Esophagus (tissue), 2 donors: ENCODE data around the gene SECISBP2L. TPM values are rescaled to one million over a fixed set of nuclear protein-coding genes. Genes with fewer than 3 reads are reported as not detected.
"Not testable (repeated sequence)": the region's sequence is repeated elsewhere in the genome, so short reads cannot be mapped to it uniquely, and the experiment has no call there.

Source experiments
- H3K27ac ChIP-seq, 2 donors: one replicate each; pipeline ENCODE4 v1.5.1; 2013; ENCODE audit warnings: low read depth in 2 of 2, mild to moderate bottlenecking in 2 of 2, inconsistent platforms in 1 of 2, low read length in 1 of 2, moderate library complexity in 1 of 2
- H3K27me3 ChIP-seq, 2 donors: one replicate each; pipeline ENCODE4 v1.6.1; 2013; ENCODE audit warnings: low read length in 2 of 2, control low read depth in 1 of 2, mild to moderate bottlenecking in 1 of 2; ENCODE audit not compliant: insufficient read depth in 2 of 2, control insufficient read depth in 1 of 2
- H3K36me3 ChIP-seq, 2 donors: one replicate each; pipeline ENCODE4 v1.6.1; 2013; ENCODE audit warnings: low read length in 1 of 2; ENCODE audit not compliant: control insufficient read depth in 2 of 2, insufficient read depth in 2 of 2
- H3K4me1 ChIP-seq, 2 donors: one replicate each; pipeline ENCODE4 v1.6.1; 2013; ENCODE audit warnings: low read length in 1 of 2; ENCODE audit not compliant: control insufficient read depth in 2 of 2, insufficient read depth in 2 of 2
- H3K4me3 ChIP-seq, 2 donors: one replicate each; pipeline ENCODE4 v1.5.1; 2013; ENCODE audit warnings: low read length in 2 of 2, mild to moderate bottlenecking in 2 of 2, low read depth in 1 of 2, moderate library complexity in 1 of 2
- H3K9me3 ChIP-seq, 2 donors: one replicate each; pipeline ENCODE4 v1.6.1; 2013; ENCODE audit warnings: mild to moderate bottlenecking in 2 of 2, low read depth in 1 of 2, low read length in 1 of 2, moderate library complexity in 1 of 2; ENCODE audit not compliant: control insufficient read depth in 2 of 2, insufficient read depth in 1 of 2
- WGBS, 2 donors: extraction: QIAGEN DNeasy Blood & Tissue Kit; methylation state at CpG; one replicate each; pipeline ENCODE4 v1.1.7; 2013; 5-methylcytosine and 5-hydroxymethylcytosine counted together
- polyA plus RNA-seq, 2 donors: library from polyadenylated mRNA; stranded (reverse); fragments of 200-250 nt; gene quantifications; one replicate each; pipeline ENCODE4 v1.2.3, GENCODE V29; 2013
- donor health status: healthy with polysubstance abuse.
- donor health status: Bipolar disorder and iron deficiency.

SECISBP2L gene
- polyA plus RNA-seq, 2 donors = 7.3 to 9.1 TPM

DNA sequence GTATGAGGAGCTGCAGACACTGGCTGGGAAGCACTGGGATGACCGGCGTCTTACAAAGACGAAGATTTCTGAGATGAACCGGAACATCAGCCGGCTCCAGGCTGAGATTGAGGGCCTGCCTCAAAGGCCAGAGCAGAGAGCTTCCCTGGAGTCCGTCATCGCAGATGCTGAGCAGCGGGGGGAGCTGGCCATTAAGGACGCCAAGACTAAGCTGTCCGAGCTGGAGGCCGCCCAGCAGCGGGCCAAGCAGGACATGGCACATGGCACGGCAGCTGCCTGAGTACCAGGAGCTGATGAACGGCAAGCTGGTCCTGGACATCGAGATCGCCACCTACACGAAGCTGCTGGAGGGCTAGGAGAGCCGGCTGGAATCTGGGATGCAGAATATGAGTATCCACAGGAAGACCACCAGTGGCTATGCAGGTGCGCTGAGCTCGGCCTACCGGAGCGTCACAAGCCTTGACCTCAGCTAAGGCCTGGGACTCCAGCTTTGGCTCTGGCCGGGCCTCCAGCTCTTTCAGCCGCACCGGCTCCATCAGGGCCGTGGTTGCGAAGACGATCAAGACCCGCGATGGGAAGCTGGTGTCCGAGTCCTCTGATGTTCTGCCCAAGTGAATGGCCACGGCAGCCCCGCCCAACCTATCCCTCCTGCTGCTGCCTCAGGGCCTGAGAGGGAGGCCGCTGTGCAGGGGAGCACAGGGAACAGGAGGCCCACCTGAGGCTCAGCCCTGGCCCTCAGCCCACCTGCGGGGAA, 73.3 kb downstream of the SECISBP2L start:
- Histone ChIP-seq H3K4me3 (no peak overlapping the region), H3K27ac (no peak overlapping the region), H3K27me3 (no peaks in the 10 kb centered on the region), H3K9me3 (no peaks in the 10 kb centered on the region), H3K36me3 (no peaks in the 10 kb centered on the region), H3K4me1 (peaks cover 0 to 2% of the 10 kb centered on the region in 2 donors)
- 92 to 95% methylated on average over 35 of the region's 35 CpGs for WGBS, 2 donors

DNA sequence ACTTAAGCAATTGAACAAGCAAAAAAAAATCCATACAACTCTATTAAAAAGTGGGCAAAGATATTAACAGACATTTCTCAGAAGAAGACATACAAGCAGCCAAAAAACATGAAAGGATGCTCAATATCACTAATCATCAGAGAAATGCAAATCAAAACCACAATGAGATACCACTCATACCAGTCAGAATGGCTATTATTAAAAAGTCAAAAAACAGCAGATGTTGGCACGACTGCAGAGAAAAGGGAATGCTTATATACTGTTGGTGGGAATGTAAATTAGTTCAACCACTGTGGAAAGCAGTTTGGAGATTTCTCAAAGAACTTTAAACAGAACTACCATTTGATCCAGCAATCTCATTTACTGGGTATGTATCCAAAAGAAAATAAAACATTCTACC, 75.3 kb downstream of the SECISBP2L start:
- WGBS, 2 donors = 50 to 61% methylated on average over 1 of the region's 1 CpG
- not testable (repeated sequence) for H3K4me3 ChIP-seq, H3K9me3 ChIP-seq, H3K36me3 ChIP-seq, H3K27ac ChIP-seq, H3K27me3 ChIP-seq, H3K4me1 ChIP-seq

DNA sequence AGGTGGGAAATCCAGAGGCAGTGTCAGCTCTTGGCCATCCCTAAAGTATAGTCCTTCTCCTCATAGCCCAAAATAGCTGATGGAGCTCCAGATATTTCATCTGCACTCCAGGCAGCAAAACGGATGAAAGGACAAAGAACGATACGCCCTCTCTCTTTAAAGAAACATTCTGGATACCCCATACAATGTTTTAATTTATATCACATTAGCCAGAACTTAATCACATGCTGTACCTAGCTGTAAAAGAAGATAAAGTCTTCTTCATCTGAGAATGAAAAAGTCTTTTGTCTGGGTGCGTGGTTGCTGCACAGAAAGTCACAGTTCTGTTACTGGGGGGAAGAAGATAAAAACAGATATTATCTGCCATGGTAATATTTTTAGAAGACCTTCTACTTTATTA, 78.2 kb downstream of the SECISBP2L start:
- Histone ChIP-seq H3K9me3 (no peaks in the 10 kb centered on the region), H3K4me3 (no peak overlapping the region), H3K4me1 (peaks cover 0 to 2% of the 10 kb centered on the region in 2 donors), H3K27ac (no peak overlapping the region), H3K36me3 (no peaks in the 10 kb centered on the region), H3K27me3 (no peaks in the 10 kb centered on the region)
- 88 to 91% methylated on average over 4 of the region's 4 CpGs for WGBS, 2 donors

DNA sequence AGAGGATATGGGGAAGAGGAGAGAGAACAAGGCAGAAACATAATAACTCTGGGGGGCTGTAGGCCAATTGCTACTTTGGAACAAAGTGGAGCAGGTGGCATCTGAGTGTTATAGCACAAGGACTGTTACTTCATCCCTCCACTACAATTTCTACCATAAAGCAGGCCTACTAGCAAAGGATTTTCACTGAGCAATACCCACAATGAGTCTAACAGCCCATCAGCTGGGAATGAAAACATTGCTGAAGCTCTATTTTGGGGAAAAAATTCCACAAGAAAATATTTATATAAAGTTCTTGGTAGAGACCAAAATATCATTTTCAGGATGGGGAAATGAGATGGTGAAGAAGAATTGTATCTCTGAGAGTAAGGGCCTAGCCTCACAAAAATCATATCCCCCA, 78.9 kb downstream of the SECISBP2L start:
- Histone ChIP-seq H3K27me3 (no peaks in the 10 kb centered on the region), H3K4me3 (no peak overlapping the region), H3K36me3 (no peaks in the 10 kb centered on the region), H3K27ac (no peak overlapping the region), H3K9me3 (no peaks in the 10 kb centered on the region), H3K4me1 (peaks cover 0 to 9% of the 10 kb centered on the region in 2 donors)

DNA sequence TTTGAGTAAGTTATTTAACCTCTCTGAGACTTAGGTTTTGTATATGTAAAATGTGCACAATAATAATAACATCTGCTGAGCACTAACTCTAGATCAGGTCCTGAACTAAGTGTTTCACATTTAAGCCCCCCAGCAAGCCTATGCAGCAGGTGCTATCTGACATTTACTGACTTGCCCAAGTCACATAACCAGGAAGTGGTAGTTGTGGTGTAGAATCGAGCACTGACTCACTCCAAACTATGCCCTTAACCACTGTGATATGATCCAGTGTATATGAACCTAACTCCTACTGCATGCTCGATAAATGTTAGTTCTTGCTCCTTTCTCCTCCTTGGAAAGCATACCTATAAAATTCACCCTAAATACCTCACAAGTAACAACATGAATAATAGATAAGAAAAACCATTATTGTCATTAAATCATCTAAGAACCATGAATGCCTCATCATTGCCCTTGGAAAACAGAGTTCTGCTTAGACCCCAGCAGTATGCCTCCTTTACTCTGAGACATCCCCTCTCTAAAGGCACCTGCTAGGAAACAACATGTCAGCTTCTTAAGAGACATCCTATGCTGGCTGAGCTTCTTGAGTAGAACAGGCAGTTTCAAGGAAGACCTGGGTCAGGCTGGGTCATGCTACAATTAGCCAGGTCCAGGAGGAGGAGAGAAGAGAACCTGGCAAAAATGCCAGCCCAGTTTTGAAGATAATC, 79.5 kb downstream of the SECISBP2L start:
- no peaks in the 10 kb centered on the region for H3K27me3 ChIP-seq
- no peaks in the 10 kb centered on the region for H3K9me3 ChIP-seq
- WGBS, 2 donors = 49 to 56% methylated on average over 2 of the region's 2 CpGs
- H3K4me3 ChIP-seq = no peak overlapping the region
- H3K4me1 ChIP-seq = peaks cover 0 to 10% of the 10 kb centered on the region in 2 donors
- H3K27ac ChIP-seq = no peak overlapping the region
- no peaks in the 10 kb centered on the region for H3K36me3 ChIP-seq

DNA sequence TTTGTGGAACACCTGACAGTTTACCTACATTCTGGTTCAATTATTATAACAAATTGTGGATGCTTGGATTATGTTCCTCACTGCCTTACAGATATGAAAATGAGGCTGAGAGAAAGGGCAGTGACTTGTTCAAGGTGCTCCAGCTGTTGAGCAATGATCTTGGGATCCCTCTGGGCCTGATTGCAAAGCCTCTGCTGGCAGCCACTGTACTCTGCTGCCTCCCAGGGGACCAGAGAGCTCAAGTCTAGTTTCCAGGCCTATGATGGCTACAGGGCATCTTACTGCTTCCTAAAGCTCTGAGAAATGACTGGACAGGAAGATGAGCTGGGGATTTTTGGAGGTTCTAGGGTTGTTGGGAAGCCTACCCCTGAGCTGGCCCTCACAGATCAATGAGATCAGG, 80.3 kb downstream of the SECISBP2L start:
- no peaks in the 10 kb centered on the region for H3K27me3 ChIP-seq
- H3K36me3 ChIP-seq = no peaks in the 10 kb centered on the region
- no peak overlapping the region for H3K27ac ChIP-seq
- no peaks in the 10 kb centered on the region for H3K9me3 ChIP-seq
- peaks cover 0 to 10% of the 10 kb centered on the region in 2 donors for H3K4me1 ChIP-seq
- no peak overlapping the region for H3K4me3 ChIP-seq

DNA sequence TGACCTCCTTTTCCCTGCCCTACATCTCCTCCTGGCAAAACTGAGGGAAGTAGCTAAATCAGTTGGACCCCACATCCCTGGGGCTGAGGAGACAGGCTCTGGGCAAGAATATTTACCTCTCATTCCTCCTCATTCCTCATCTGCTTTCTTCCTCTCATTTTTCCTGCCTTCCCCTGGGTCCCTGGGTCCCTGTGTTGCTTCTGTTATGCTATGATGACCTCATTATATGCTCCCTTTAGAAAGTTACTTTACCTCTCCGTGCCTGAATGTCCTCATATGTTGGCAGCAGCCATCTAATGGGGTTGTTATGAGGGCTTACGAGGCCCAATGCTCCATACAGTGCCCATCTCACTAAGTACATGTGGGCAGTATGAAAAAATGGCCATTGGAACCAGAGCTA, 81.3 kb downstream of the SECISBP2L start:
- Histone ChIP-seq H3K27me3 (no peaks in the 10 kb centered on the region), H3K4me1 (peaks cover 0 to 10% of the 10 kb centered on the region in 2 donors), H3K4me3 (no peak overlapping the region), H3K36me3 (no peaks in the 10 kb centered on the region), H3K27ac (no peak overlapping the region), H3K9me3 (no peaks in the 10 kb centered on the region)
- 88 to 90% methylated on average over 2 of the region's 2 CpGs for WGBS, 2 donors

DNA sequence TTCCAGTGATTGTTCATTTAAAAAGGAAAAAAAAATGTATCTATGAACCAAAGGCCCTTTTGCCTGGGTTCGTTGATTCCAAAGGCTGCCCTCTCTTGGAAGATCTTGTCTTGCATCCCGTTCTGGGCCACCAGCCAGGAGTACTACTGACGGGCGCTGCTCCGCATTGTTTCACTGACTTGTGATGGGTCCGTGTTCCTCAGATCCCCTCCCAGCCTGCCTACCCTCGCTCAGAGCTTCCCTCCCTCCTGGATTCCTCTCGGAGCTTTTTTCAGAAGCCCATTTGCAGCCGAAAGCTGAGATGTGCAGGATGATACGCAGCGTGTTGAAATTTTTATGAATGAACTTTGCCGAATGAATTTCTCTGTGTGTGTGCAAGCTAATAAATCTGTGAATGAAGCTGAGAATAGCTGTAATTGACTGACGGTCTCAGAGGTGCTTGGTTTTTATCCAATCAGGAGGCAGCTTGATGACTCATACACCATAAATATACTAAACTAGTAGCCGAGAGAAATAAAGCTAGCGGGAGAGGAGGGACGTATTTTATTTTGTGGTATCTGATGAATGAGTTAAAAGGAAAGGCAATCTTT, 82.6 kb downstream of the SECISBP2L start, which contains the start of gene SHC4:
SHC4 (minus strand) TSS at position 396 of the 590 bp plus-strand sequence. CDS start 904 bp downstream, outside the sequence.
- Histone ChIP-seq H3K27me3 (no peaks in the 10 kb centered on the region), H3K36me3 (no peaks in the 10 kb centered on the region), H3K4me3 (peak within 1 kb of the TSS; percentile 33 to 51), H3K27ac (no peak within 1 kb of the TSS), H3K4me1 (peaks cover 0 to 10% of the 10 kb centered on the region in 2 donors), H3K9me3 (no peaks in the 10 kb centered on the region)
- 1% methylated on average over 16 of the region's 16 CpGs for WGBS, 2 donors

DNA sequence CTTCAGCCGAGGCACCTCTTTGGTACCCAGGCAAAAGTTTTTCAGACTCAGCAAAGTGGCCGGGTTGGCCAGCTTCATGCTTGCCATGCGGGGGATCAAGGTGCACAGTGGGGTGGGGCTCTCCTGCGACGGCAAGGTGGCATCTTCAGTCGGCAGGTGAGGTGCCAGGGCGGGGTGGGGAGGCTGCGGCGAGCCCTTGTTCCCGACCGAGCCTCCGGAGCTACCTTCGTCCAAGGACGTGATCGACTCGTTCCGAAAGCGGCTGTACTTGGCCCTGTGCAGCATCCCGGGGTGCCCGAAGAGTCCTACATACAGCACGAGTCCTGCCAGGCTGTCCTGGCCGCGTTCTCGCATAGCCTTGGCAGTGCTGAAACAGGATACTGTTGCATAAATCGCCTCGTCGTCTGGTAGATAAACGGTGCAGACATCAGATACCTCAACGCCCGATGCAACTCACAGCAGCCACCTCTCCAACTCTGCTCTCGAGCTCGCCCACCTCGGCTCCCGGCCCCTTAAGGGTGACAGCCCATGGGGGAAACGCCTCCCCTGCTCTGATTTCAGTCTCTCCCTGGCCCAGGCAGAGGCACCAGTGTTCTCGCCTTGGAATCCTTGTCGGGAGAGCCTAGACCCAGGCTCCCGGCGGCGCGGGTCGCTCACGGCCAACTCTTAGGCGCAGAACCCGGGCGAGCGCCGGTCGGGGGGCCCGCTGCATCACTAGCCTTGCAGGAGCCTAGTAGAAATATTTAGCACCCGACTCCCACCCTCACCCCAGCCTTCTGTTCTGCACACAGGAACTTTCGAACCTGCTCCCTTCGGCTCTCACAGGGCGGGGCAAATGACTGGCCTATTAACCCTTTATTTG, 83.4 kb downstream of the SECISBP2L start:
- no peaks in the 10 kb centered on the region for H3K27me3 ChIP-seq
- no peaks in the 10 kb centered on the region for H3K9me3 ChIP-seq
- H3K4me1 ChIP-seq = peaks cover 0 to 10% of the 10 kb centered on the region in 2 donors
- 5 to 9% methylated on average over 47 to 54 of the region's 54 CpGs for WGBS, 2 donors
- H3K36me3 ChIP-seq = no peaks in the 10 kb centered on the region
- peak overlapping the region; percentile 33 to 51 for H3K4me3 ChIP-seq
- H3K27ac ChIP-seq = no peak overlapping the region
